HG02798 (cell line): ENCODE measurements around the gene SLU7.

Source experiments
- ATAC-seq: cut with Tn5 transposase; IDR thresholded peaks from one replicate; pipeline ENCODE4 v1.9.1; 2021; ENCODE audit warnings: mild to moderate bottlenecking; ENCODE audit not compliant: unreplicated experiment, poor library complexity

The SLU7 gene

GRCh38 chr5:160370713-160371034, 48.2 kb downstream of the SLU7 start:
- ATAC-seq = no peak

GRCh38 chr5:160369990-160370712, 48.7 kb downstream of the SLU7 start, which contains the start of gene C1QTNF2:
C1QTNF2 (minus strand) TSS chr5:160370626; CDS start chr5:160355011, 15,615 bp downstream.
- ATAC-seq = peak; percentile 61

GRCh38 chr5:160367885-160368284, 51.0 kb downstream of the SLU7 start:
- no peak for ATAC-seq

GRCh38 chr5:160367261-160367660, 51.6 kb downstream of the SLU7 start:
- ATAC-seq = no peak

- no peak for ATAC-seq
These were observed 52.7 kb downstream of the SLU7 start for GRCh38 chr5:160366230-160366629.

- ATAC-seq = no peak
These were observed 55.1 kb downstream of the SLU7 start for GRCh38 chr5:160363660-160364395.

GRCh38 chr5:160363211-160363610, 55.7 kb downstream of the SLU7 start:
- no peak for ATAC-seq

GRCh38 chr5:160361624-160362228, 57.2 kb downstream of the SLU7 start:
- no peak for ATAC-seq

GRCh38 chr5:160360310-160360709, 58.6 kb downstream of the SLU7 start:
- no peak for ATAC-seq

GRCh38 chr5:160359816-160360215, 59.1 kb downstream of the SLU7 start:
- no peak for ATAC-seq

- ATAC-seq = no peak
These were observed 59.6 kb downstream of the SLU7 start for GRCh38 chr5:160359242-160359641.

- no peak for ATAC-seq
These were observed 60.9 kb downstream of the SLU7 start for GRCh38 chr5:160357861-160358411.

- no peak for ATAC-seq
These were observed 61.5 kb downstream of the SLU7 start for GRCh38 chr5:160357394-160357793.

GRCh38 chr5:160356550-160357347, 62.1 kb downstream of the SLU7 start:
- ATAC-seq = no peak

GRCh38 chr5:160354666-160355065, 64.2 kb downstream of the SLU7 start:
- ATAC-seq = no peak

- ATAC-seq = no peak
These were observed 65.5 kb downstream of the SLU7 start for GRCh38 chr5:160353379-160353778.

- no peak for ATAC-seq
These were observed 66.6 kb downstream of the SLU7 start for GRCh38 chr5:160352308-160352707.
